Measurements from ENCODE around the gene PLEKHS1.

GRCh38 chr10:113788604-113789083 is 37.2 kb downstream of the PLEKHS1 start:
- TF ChIP-seq CTCF (IDR thresholded peaks at IDR 0.05) (no peak), POLR2A (IDR thresholded peaks at IDR 0.05) (no peak)

Measured in lower leg skin (tissue), 3 donors.